Fibroblast of skin of right quadriceps (primary cell): ENCODE results near the gene MAGOHB.
A peak's percentile ranks its signal among the peaks of the same experiment; 100 is the strongest.
"Not testable (repeated sequence)": the region's sequence is repeated elsewhere in the genome, so short reads cannot be mapped to it uniquely, and the experiment has no call there.

ENCODE experiments used
- DNase-seq: peaks from one replicate; pipeline ENCODE4 v3.0.0-alpha.2; 2013

Gene MAGOHB

GRCh38 chr12:10612110-10612509 is 1.3 kb downstream of the MAGOHB start:
- DNase-seq, result no peak

- DNase-seq, result not testable (repeated sequence)
Measured at GRCh38 chr12:10611258-10611657, 2.2 kb downstream of the MAGOHB start.

DNA sequence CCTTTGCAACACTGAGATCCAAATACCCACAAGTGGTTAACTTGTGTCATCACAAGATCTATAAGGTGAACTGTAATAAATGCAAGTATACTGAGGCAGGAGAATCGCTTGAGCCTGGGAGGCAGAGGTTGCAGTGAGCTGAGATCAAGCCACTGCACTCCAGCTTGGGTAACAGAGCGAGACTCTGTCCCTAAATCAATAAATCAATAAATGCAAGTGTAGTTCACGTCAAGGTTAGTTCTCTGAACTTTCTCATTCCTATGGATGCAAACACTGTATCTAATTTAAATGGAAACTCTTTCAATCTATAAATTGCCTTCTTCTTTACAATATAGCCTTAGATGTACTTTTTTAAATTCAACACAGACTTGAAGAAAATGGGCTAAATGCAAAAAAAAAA is 3.2 kb downstream of the MAGOHB start:
- no peak for DNase-seq

DNA sequence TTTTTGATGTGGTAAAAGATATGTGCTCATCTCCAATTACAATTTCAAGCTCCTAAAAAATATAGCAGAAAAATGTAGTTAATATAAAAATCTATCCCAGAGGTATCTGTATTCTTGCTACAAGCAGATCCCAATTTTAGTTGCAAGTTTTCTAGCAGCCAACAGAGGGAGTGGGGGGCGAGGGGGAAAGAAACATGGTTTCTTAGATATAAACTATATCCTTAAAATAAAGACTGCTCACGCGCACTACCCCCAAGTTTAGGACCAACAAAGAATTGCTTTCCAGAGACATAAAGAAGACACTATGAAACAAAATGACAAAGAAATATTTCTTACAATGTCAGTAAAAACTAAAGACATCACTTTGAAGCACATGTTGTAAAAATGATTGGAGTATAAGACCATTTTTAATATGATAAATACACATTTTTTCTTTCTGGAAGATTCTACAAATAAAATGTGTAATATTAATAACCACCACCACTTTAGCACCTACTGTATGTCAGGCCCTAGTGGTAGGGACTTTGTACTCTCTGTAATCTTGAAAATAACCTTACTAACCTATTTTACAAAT is 5.4 kb downstream of the MAGOHB start:
- DNase-seq, result no peak

- no peak for DNase-seq
Measured at GRCh38 chr12:10601860-10602259, 11.5 kb downstream of the MAGOHB start.

DNA sequence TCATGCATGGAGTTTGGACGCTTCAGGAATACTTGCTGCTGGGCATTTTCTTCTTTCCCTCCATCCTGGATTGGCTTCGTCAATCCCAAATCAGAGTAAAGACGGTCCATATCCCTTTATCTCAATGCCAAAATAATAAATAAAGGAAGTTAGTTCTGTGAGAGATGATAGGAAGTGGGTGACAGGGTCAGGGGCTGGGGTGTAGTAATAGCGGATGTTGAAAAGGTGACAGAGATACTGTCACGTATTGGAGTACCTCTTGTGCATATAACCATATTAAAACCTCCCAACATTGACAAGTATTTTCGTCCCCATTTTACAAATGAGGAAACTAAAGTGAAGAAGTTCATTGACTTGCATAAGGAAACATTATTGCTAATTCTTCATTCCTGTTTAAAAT is 12.4 kb downstream of the MAGOHB start:
- DNase-seq, result no peak

GRCh38 chr12:10595881-10596280 is 17.5 kb downstream of the MAGOHB start:
- DNase-seq, result no peak

DNA sequence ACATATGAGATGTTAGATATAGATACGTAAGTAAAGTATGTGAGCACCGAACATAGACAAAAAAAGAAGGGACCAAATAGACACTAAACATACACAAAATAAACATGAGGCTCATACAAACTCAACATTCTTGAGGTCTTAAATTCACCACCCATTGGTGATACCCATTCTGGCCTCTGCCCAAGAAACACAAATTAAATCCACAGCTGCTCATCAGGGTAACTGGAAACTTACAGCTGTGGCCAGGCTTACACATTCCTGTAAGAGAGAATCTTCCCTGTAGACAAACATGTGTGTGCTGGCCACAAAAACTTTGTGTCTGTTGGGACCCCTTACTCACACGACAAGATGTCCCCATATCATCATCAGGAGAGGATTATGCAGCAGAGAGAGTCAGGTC is 22.4 kb downstream of the MAGOHB start:
- peak; percentile 14 for DNase-seq

DNA sequence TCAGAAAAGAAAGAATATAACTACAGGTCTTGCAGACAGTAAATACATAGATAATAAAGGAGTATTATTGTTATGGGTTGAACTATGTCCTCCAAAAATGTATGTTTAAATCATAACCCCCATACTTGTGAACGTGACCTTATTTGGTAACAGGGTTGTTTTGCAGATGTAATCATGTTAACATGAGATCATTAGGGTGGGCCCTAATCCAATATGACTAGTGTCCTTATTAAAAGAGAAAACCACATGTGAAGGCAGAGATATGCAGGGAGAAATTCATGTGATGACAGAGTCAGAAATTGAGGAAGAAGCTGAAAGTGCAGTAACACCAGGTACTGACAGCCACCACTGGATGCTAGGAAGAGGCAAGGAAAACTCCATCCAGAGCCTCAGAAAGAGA is 29.0 kb downstream of the MAGOHB start:
- DNase-seq, result peak; percentile 50

GRCh38 chr12:10582704-10583103 is 30.7 kb downstream of the MAGOHB start:
- no peak for DNase-seq

GRCh38 chr12:10582133-10582532 is 31.3 kb downstream of the MAGOHB start:
- not testable (repeated sequence) for DNase-seq

GRCh38 chr12:10574307-10574706 is 39.1 kb downstream of the MAGOHB start:
- no peak for DNase-seq

- DNase-seq, result peak; percentile 44
Measured at GRCh38 chr12:10572021-10572490, 41.4 kb downstream of the MAGOHB start.

DNA sequence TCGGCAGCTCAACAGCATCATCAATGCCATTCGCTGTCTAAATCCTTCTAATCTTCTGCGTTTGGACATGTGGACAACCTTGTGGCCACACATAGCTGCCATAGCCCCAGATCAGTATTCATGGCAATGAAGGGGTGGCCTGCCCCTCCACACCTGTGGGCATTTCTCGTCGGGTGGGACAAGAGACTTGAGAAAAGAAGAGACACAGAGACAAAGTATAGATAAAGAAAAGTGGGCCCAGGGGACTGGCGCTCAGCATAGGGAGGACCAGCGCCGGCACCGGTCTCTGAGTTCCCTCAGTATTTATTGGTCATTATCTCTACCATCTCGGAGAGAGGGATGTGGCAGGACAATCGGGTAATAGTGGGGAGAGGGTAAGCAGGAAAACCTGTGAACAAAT is 42.3 kb downstream of the MAGOHB start:
- no peak for DNase-seq

DNA sequence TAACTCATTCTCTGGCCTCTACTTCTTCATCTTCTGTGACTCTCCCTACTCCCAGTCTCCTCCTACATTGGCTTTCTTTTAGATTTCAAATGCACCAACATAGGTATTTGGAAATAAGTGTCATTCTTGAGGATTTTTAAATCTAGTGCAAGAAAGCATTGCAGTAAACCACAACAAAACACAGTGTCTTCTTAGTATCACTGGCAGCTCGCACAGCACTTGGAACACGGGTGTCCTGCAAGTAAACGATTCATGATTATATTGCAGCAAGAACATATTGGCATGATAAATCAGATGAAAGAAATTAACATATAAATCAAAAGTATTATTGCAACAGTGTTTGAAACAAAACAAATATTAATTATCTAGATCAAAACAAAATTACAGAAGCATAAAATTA is 45.6 kb downstream of the MAGOHB start:
- DNase-seq, result no peak

- peak; percentile 6 for DNase-seq
Measured at GRCh38 chr12:10563966-10564365, 49.4 kb downstream of the MAGOHB start.

DNA sequence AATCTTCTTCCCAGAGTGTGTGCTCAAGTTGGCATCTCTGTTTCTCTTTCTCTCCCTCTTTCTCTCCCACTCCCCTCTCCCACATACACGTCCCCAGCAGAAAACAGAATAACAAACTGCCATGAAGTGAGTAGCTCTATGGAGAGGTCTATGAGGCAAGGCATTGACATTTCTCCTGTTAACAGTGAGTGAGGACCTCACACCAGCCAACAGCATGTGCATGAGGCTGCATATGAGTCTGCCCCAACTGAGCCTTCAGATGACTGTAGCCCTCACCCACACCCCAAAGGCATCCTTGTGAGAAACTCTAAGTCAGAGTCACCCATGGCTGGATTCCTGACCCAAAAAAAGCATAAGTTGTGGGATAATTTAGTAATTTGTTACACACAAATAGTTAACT is 50.4 kb downstream of the MAGOHB start:
- no peak for DNase-seq

GRCh38 chr12:10562306-10562933 is 51.0 kb downstream of the MAGOHB start:
- DNase-seq, result peak; percentile 33

DNA sequence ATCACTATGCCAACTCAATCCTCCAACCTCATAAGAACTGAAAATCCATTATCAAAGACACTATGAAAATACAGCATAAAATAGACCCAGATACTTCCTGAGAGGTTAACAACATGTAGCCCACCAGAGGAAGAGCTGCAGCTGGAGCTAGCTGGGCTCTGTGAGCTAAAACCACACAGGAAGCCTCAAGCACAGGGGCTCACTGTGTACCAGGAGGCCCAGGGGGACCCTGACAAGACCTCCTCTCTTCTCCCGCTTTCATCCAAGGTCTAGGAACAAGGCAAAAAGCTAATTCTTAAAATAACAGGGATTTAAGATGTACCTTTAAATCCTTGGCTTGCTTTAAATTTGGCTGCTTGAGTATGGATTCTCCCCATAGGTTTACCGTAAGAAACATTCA is 54.2 kb downstream of the MAGOHB start:
- no peak for DNase-seq

DNA sequence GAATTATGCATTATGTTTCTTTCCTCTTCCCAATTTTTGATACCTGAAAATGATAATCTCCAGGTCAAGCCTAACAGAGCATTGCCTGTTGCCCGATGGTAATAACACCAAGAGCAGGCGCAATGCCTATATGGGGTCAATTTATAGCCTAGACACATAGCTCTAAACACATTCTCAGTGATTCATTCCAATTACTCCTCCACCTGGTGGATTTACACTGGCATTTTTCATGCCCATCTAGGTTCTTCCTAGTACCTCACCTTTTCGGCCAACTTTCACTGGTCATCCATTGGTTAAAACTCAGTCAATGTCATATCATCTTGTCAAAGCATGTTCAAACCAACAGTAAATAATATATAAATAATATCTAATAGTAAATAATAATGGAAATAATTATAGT is 54.6 kb downstream of the MAGOHB start:
- no peak for DNase-seq

DNA sequence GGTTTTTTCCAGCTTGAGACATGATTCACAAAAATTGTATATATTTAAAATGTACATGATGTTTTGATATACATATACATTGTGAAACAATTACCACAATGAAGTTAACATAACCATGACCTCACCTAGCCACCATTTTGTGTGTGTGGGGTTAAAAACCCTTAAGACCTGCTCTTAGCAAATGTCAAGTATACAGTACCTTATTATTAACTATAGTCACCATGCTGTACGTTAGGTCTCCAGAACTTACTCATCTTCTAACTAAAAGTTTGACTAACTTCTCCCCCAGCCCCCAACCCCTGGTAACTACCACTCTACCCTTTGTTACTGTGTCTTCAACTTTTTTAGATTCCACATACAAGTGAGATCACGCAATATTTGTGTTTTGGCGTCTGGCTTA is 55.1 kb downstream of the MAGOHB start:
- DNase-seq, result no peak

DNA sequence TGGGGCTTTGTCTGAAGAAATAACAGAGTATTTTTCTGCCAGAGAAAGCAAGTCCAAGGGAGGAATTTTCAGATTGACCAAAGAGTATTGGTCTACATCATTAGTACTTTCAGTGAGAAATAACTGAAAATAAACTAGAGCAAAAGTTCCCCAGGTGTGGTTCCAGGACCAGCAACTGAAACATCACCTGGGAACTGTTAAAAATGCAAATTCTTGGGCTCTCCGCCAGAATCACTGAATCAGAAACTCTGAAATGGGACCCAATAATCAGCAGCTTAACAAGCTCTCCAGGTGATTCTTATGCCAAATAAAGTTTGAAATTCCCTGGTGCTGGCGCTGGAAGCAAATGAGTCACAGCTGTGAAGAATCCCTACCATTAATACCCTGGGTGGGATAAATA is 55.6 kb downstream of the MAGOHB start:
- no peak for DNase-seq

DNA sequence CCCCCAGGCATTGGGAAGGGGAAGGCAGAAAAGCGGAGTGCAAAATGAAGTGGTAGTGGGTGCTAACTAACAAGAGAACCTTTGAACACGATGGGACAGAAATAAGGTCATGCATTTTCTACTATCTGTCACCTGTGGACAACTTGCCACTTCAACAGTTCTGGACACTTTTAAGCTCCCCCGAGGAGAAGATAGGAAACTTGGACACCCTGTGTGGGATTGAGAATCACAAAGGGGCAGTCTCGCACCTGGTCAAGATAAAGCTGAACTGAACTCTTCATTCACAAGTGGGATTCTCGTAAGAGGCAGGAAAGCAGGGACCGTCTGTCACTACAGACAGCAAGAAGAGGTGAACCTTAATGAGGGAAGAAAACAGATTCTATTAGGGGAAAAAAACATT is 56.1 kb downstream of the MAGOHB start:
- DNase-seq, result no peak

DNA sequence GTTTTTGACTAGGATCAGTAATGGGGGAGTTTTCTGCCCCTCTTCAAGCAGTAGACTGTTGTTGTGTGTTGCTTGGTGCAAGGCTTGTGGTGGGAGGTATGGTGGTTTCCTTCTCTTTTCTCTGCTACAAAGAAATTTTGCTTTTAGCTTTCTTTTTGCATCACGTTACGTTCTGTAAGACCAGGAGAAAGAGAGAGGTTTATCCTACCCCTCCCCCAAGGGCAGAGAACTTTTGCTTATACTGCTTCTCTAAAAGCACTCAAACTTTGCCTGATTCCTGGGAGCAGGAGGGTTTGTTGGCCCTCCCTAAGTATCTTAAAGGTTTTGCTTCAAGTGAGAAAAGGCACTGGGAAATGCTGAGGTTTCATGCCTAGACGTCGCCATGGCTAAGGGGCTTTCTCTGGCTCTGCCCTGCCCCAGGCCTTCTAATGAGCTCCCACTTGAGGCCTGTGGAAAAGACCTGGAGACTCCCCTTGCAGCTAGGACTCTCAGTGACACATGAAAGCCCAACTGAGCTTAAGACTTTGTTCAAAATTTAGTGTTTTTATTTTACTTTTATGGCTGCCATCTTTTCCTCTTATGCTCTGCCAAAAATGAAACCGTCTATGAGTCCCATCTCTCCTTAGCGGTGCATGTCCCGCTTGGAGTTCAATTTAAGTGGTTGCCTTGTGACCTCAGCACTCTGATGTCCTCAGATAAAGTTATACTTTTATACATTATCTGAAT is 58.5 kb downstream of the MAGOHB start:
- no peak for DNase-seq
